Mucosa of rectum (tissue), 2 donors: ENCODE results near the gene CALY.

Experiments
- H3K27ac ChIP-seq, 2 donors: one replicate each; pipeline ENCODE4 v1.7.0; 2013; ENCODE audit warnings: inconsistent platforms in 2 of 2, low read depth in 2 of 2, low read length in 2 of 2
- H3K27me3 ChIP-seq, 2 donors: one replicate each; pipeline ENCODE4 v1.7.0; 2013; ENCODE audit warnings: low read length in 2 of 2; ENCODE audit not compliant: control insufficient read depth in 2 of 2, insufficient read depth in 2 of 2
- H3K36me3 ChIP-seq, 2 donors: one replicate each; pipeline ENCODE4 v1.7.0; 2013; ENCODE audit warnings: low read length in 2 of 2; ENCODE audit not compliant: control insufficient read depth in 2 of 2, insufficient read depth in 2 of 2
- H3K4me1 ChIP-seq, 2 donors: one replicate each; pipeline ENCODE4 v1.7.0; 2013; ENCODE audit warnings: low read length in 2 of 2, mild to moderate bottlenecking in 1 of 2; ENCODE audit not compliant: control insufficient read depth in 2 of 2, insufficient read depth in 2 of 2
- H3K4me3 ChIP-seq, 2 donors: one replicate each; pipeline ENCODE4 v1.7.0; 2013; ENCODE audit warnings: low read length in 2 of 2
- H3K9ac ChIP-seq, 2 donors: one replicate each; pipeline ENCODE4 v1.7.0; 2013; ENCODE audit warnings: low read length in 2 of 2, low read depth in 1 of 2, mild to moderate bottlenecking in 1 of 2
- H3K9me3 ChIP-seq, 2 donors: one replicate each; pipeline ENCODE4 v1.7.0; 2013; ENCODE audit warnings: low read length in 2 of 2; ENCODE audit not compliant: control insufficient read depth in 2 of 2
- donor health status: healthy.
- donor health status: Normal muscosa, but diverticular disease.

Gene CALY

GRCh38 chr10:133292919-133293809 lies 43.5 kb downstream of the CALY start:
- Histone ChIP-seq H3K36me3 (peaks cover 66 to 73% of the 10 kb centered on the region in 2 donors), H3K27me3 (no peaks in the 10 kb centered on the region), H3K4me1 (no peaks in the 10 kb centered on the region), H3K27ac (no peak overlapping the region), H3K9me3 (no peaks in the 10 kb centered on the region), H3K9ac (no peak overlapping the region), H3K4me3 (no peak overlapping the region)

GRCh38 chr10:133289761-133290160 lies 46.9 kb downstream of the CALY start:
- Histone ChIP-seq H3K9me3 (no peaks in the 10 kb centered on the region), H3K4me3 (no peak overlapping the region), H3K36me3 (peaks cover 65 to 66% of the 10 kb centered on the region in 2 donors), H3K27ac (no peak overlapping the region), H3K27me3 (no peaks in the 10 kb centered on the region), H3K9ac (no peak overlapping the region), H3K4me1 (no peaks in the 10 kb centered on the region)

GRCh38 chr10:133287832-133288500 lies 48.7 kb downstream of the CALY start:
- H3K9ac ChIP-seq: no peak overlapping the region
- H3K4me1 ChIP-seq: no peaks in the 10 kb centered on the region
- no peaks in the 10 kb centered on the region for H3K9me3 ChIP-seq
- H3K36me3 ChIP-seq: peaks cover 68 to 69% of the 10 kb centered on the region in 2 donors
- H3K27ac ChIP-seq: no peak overlapping the region
- H3K4me3 ChIP-seq: no peak overlapping the region
- no peaks in the 10 kb centered on the region for H3K27me3 ChIP-seq

- no peak overlapping the region for H3K27ac ChIP-seq
- peaks cover 72 to 78% of the 10 kb centered on the region in 2 donors for H3K36me3 ChIP-seq
- H3K27me3 ChIP-seq: no peaks in the 10 kb centered on the region
- no peaks in the 10 kb centered on the region for H3K4me1 ChIP-seq
- no peaks in the 10 kb centered on the region for H3K9me3 ChIP-seq
- H3K9ac ChIP-seq: no peak overlapping the region
- no peak overlapping the region for H3K4me3 ChIP-seq
Observed at GRCh38 chr10:133286366-133286765, 50.3 kb downstream of the CALY start.

- Histone ChIP-seq H3K4me1 (no peaks in the 10 kb centered on the region), H3K9me3 (no peaks in the 10 kb centered on the region), H3K27ac (no peak overlapping the region), H3K9ac (no peak overlapping the region), H3K4me3 (no peak overlapping the region), H3K36me3 (peaks cover 71 to 76% of the 10 kb centered on the region in 2 donors), H3K27me3 (no peaks in the 10 kb centered on the region)
Observed at GRCh38 chr10:133285217-133285616, 51.5 kb downstream of the CALY start.

GRCh38 chr10:133283931-133284330 lies 52.8 kb downstream of the CALY start:
- Histone ChIP-seq H3K27ac (no peak overlapping the region), H3K4me1 (no peaks in the 10 kb centered on the region), H3K4me3 (no peak overlapping the region), H3K9ac (no peak overlapping the region), H3K36me3 (peaks cover 70 to 72% of the 10 kb centered on the region in 2 donors), H3K9me3 (no peaks in the 10 kb centered on the region), H3K27me3 (no peaks in the 10 kb centered on the region)

GRCh38 chr10:133282846-133283390 lies 53.8 kb downstream of the CALY start:
- H3K9me3 ChIP-seq: no peaks in the 10 kb centered on the region
- H3K36me3 ChIP-seq: peaks cover 64 to 67% of the 10 kb centered on the region in 2 donors
- no peak overlapping the region for H3K9ac ChIP-seq
- no peaks in the 10 kb centered on the region for H3K27me3 ChIP-seq
- H3K4me1 ChIP-seq: peaks cover 3 to 5% of the 10 kb centered on the region in 2 donors
- no peak overlapping the region for H3K27ac ChIP-seq
- H3K4me3 ChIP-seq: no peak overlapping the region

- Histone ChIP-seq H3K27ac (no peak overlapping the region), H3K4me1 (peaks cover 3 to 7% of the 10 kb centered on the region in 2 donors), H3K36me3 (peaks cover 59% of the 10 kb centered on the region in 2 donors), H3K9me3 (no peaks in the 10 kb centered on the region), H3K4me3 (no peak overlapping the region), H3K27me3 (no peaks in the 10 kb centered on the region), H3K9ac (no peak overlapping the region)
Observed at GRCh38 chr10:133281628-133282372, 54.9 kb downstream of the CALY start.

- Histone ChIP-seq H3K36me3 (peaks cover 52 to 55% of the 10 kb centered on the region in 2 donors), H3K27me3 (no peaks in the 10 kb centered on the region), H3K9ac (no peak overlapping the region), H3K4me1 (peaks cover 3 to 9% of the 10 kb centered on the region in 2 donors), H3K4me3 (no peak overlapping the region), H3K9me3 (no peaks in the 10 kb centered on the region), H3K27ac (no peak overlapping the region)
Observed at GRCh38 chr10:133281084-133281483, 55.6 kb downstream of the CALY start.
